22Rv1 (cell line): ENCODE measurements around the gene IL10RB.
"Not testable (repeated sequence)": the region's sequence is repeated elsewhere in the genome, so short reads cannot be mapped to it uniquely, and the experiment has no call there.

Source experiments
- H3K27ac ChIP-seq: fragments of 450-650 bp; 2 replicates; pipeline ENCODE4 v1.5.1; 2017
- ZFX ChIP-seq: fragments of 450-650 bp; IDR thresholded peaks from 2 replicates; pipeline ENCODE4 v1.6.1; 2017; ENCODE audit warnings: antibody characterized with exemption, borderline replicate concordance
- TF ChIP-seq, protein P1 (sequence below): fragments of 450-650 bp; IDR thresholded peaks from 2 replicates; pipeline ENCODE4 v1.5.1; 2017; ENCODE audit warnings: mild to moderate bottlenecking

Gene IL10RB

DNA sequence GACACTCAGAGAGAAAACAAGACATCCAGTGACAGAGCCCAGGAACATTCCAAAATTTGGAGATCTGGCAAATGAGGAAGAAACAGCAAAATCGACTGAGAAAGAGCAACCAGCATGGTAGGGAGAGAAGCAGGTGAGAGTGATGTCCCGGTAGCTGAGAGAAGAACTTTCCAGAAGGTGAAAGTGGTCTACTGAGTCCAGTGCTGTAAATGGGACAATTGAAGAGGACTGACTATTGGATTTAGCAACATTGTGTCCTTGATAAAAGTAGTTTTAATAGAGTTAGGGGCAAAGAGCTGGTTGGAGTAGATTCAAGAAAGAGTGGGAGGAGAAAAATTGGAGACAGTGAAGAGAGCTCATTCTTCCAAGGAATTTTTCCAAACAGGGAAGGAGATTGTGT lies 15.0 kb upstream of the IL10RB start:
- no peak overlapping the region for H3K27ac ChIP-seq

DNA sequence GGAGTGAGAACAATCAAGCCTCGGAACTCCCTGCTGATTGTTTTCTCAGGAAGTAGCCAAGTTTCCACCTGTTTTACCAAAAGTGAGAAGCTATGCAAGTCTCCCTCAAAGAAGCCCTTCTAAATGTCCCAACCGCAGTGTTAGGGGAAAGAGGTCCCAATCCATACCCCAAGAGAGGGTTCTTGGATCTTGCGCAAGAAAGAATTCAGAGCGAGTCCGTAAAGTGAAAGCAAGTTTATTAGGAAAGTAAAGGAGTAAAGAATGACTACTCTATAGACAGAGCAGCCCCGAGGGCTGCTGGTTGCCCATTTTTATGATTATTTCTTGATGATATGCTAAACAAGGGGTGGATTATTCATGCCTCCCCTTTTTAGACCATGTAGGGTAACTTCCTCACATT lies 12.8 kb upstream of the IL10RB start:
- not testable (repeated sequence) for H3K27ac ChIP-seq

More for the DNA sequence above, 15.0 kb upstream of the IL10RB start:
- TF ChIP-seq ZFX = no peak
- TF ChIP-seq, protein P1, sequence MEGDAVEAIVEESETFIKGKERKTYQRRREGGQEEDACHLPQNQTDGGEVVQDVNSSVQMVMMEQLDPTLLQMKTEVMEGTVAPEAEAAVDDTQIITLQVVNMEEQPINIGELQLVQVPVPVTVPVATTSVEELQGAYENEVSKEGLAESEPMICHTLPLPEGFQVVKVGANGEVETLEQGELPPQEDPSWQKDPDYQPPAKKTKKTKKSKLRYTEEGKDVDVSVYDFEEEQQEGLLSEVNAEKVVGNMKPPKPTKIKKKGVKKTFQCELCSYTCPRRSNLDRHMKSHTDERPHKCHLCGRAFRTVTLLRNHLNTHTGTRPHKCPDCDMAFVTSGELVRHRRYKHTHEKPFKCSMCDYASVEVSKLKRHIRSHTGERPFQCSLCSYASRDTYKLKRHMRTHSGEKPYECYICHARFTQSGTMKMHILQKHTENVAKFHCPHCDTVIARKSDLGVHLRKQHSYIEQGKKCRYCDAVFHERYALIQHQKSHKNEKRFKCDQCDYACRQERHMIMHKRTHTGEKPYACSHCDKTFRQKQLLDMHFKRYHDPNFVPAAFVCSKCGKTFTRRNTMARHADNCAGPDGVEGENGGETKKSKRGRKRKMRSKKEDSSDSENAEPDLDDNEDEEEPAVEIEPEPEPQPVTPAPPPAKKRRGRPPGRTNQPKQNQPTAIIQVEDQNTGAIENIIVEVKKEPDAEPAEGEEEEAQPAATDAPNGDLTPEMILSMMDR = no peak

DNA sequence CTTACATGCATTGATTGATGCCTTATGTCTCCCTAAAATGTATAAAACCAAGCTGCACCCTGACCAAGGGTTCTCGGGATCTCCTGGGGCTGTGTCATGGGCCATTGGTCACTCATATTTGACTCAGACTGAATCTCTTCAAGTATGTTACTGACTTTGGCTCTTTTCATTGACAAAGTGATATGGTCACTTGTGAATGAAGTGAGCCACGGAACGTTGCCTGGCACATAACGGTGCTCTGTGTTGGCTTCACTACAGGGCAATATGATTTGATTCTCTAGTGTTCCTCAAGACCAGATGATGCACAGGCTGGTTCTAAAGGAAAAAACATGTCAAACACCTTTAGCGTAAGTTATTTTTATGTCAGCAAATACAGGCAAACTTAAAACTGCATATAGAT lies 11.4 kb upstream of the IL10RB start:
- TF ChIP-seq ZFX = no peak
- TF ChIP-seq, protein P1 = no peak

DNA sequence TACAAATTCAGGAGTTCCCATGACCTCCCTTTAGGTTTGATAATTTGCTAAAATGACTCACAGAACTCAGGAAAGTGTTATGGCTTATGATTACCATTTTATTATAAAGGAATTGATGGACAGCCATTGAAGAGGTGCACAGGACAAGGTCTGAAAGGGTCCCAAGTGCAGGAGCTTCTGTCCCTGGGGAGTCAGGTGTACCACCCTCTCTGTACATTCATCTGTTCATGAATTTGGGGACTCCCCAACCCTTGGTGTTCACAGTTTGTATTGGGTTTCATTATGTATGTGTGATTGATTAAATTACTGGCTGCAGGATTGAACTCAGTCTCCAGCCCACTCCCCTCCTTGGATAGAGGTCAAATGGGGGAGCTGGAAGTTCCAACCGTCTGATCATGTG lies 10.8 kb upstream of the IL10RB start:
- TF ChIP-seq, protein P1 = no peak
- no peak for TF ChIP-seq ZFX
- no peak overlapping the region for H3K27ac ChIP-seq

More for the DNA sequence above, 11.4 kb upstream of the IL10RB start:
- no peak overlapping the region for H3K27ac ChIP-seq

DNA sequence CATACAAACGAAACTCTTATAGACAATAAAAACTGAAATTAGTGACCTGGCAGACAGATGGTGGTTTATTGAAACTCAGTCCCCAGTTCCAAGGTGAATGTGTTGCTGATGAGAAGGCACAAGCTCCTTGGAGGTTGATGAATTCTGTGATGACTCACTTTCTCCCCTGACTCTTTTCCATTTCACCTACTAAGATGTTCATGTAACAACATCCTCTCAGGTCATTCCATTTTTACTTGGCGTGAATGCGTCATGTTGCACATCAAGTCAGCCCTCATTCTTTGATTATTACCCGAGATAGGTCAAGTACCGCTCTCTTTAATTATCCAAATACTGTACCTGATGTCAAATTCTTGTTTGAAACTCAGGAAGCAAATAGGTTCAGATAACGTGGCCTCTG lies 10.1 kb upstream of the IL10RB start:
- H3K27ac ChIP-seq = no peak overlapping the region
- no peak for TF ChIP-seq ZFX
- TF ChIP-seq, protein P1 = no peak

DNA sequence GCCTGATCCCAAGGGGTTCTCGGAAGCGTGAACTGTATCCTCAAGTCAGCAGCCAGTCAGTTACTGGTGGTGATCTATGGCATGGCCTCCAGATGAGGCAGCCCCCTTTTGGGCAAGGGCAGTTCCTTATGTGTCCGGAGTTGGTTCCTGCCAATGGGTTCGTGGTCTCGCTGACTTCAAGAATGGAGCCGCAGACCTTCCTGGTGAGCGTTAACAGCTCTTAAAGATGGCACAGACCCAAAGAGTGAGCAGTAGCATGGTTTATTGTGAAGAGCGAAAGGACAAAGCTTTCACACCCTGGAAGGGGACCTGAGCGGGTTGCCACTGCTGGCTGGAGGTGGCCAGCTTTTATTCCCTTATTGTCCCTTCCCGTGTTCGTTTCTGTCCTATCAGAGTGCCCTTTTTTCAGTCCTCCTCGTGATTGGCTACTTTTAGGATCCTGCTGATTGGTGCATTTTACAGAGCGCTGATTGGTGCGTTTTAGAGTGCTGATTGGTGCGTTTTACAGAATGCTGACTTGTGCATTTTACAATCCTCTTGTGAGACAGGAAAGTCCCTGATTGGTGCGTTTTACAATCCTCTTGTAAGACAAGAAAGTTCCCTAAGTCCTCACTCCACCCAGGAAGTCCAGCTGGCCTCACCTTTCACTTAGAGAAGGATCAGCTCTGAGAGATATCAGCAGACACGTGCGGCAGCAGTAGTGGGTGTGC lies 8.9 kb upstream of the IL10RB start:
- TF ChIP-seq, protein P1 = no peak
- H3K27ac ChIP-seq = no peak overlapping the region

DNA sequence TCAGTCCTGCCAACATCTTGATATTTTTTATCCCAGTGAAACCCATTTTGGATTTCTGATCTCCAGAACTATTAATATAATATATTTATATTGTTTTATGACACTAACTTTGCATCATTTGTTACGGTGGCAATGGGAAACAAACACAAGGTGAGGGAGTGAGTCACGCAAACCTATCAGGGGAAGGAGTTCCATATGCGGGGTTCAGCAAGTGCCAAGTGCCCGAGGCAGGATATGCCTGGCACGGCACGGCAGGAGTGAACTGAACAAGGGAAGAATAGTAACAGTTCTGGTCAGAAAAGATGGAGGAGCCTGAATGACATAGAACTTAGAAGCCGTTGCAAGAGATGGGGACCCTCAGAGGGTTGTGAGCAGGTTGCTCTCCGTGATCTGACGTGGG lies 7.7 kb upstream of the IL10RB start:
- TF ChIP-seq, protein P1 = no peak
- no peak for TF ChIP-seq ZFX
- H3K27ac ChIP-seq = no peak overlapping the region

DNA sequence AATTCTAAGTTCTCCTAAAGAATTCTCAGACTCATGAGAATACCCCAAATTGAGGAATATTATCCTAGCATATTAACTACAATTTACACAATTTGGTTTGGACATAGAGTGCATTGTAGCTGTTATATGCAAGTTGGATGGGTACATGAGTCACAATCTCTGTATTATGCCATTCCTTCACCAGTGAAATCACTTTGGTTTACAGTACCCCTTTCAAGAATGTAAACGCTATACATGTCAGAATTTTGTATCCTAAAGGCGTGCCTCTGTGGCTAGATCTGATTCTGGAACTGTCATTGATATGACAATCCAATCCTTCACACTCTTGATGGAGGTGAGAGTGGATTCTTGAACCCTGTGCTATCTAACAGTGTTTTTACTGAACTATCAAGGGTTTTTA lies 6.7 kb upstream of the IL10RB start:
- H3K27ac ChIP-seq = no peak overlapping the region
- TF ChIP-seq, protein P1 = no peak
- TF ChIP-seq ZFX = no peak
